Cortex of kidney (tissue), 1 donor: ENCODE results near the gene SNX2.
"Not testable (repeated sequence)": the region's sequence is repeated elsewhere in the genome, so short reads cannot be mapped to it uniquely, and the experiment has no call there.

Source experiments
- DNase-seq: peaks from one replicate; lab custom pipeline; 2025; lab: John Stamatoyannopoulos, UW

The SNX2 gene

GRCh38 chr5:122774861-122775549 is at the start of gene SNX2:
Gene SNX2 (plus strand): TSS chr5:122775080. CDS start chr5:122775104, 24 bp downstream.
- DNase-seq = peak; percentile 54

- no peak for DNase-seq
Observed at GRCh38 chr5:122727112-122727541, 47.8 kb upstream of the SNX2 start.

GRCh38 chr5:122730037-122730436 is 44.8 kb upstream of the SNX2 start:
- DNase-seq = no peak

GRCh38 chr5:122730456-122730855 is 44.4 kb upstream of the SNX2 start:
- DNase-seq = no peak

- no peak for DNase-seq
Observed at GRCh38 chr5:122736086-122736845, 38.6 kb upstream of the SNX2 start.

GRCh38 chr5:122738088-122738487 is 36.8 kb upstream of the SNX2 start:
- DNase-seq = no peak

- no peak for DNase-seq
Observed at GRCh38 chr5:122741681-122742080, 33.2 kb upstream of the SNX2 start.

GRCh38 chr5:122743261-122743660 is 31.6 kb upstream of the SNX2 start:
- no peak for DNase-seq

- no peak for DNase-seq
Observed at GRCh38 chr5:122745597-122745996, 29.3 kb upstream of the SNX2 start.

GRCh38 chr5:122749886-122750285 is 25.0 kb upstream of the SNX2 start:
- no peak for DNase-seq

- DNase-seq = no peak
Observed at GRCh38 chr5:122751293-122751782, 23.5 kb upstream of the SNX2 start.

- DNase-seq = no peak
Observed at GRCh38 chr5:122753500-122753899, 21.4 kb upstream of the SNX2 start.

- DNase-seq = no peak
Observed at GRCh38 chr5:122755783-122756182, 19.1 kb upstream of the SNX2 start.

GRCh38 chr5:122756264-122756911 is 18.5 kb upstream of the SNX2 start:
- no peak for DNase-seq

- no peak for DNase-seq
Observed at GRCh38 chr5:122757285-122757684, 17.6 kb upstream of the SNX2 start.

- no peak for DNase-seq
Observed at GRCh38 chr5:122759241-122760070, 15.4 kb upstream of the SNX2 start.

GRCh38 chr5:122760236-122760635 is 14.6 kb upstream of the SNX2 start:
- DNase-seq = no peak

- no peak for DNase-seq
Observed at GRCh38 chr5:122761115-122761514, 13.8 kb upstream of the SNX2 start.

- DNase-seq = not testable (repeated sequence)
Observed at GRCh38 chr5:122761896-122762295, 13.0 kb upstream of the SNX2 start.

- no peak for DNase-seq
Observed at GRCh38 chr5:122766130-122766529, 8.8 kb upstream of the SNX2 start.

GRCh38 chr5:122770477-122770876 is 4.4 kb upstream of the SNX2 start:
- DNase-seq = no peak

GRCh38 chr5:122772446-122772845 is 2.4 kb upstream of the SNX2 start:
- no peak for DNase-seq
